Prostate gland (tissue), 2 donors: Measurements from ENCODE around the gene BRD3. TPM values are rescaled to one million over a fixed set of nuclear protein-coding genes. Genes with fewer than 3 reads are reported as not detected.

Experiments used
- DNase-seq: peaks from one replicate; pipeline ENCODE4 v3.0.0-alpha.2; 2019; ENCODE audit warnings: low spot score
- H3K27ac ChIP-seq, 2 donors: fragments of 200-600 bp; sonication (generic); 2 replicates each; pipeline ENCODE4 v1.5.1; 2017 to 2019
- H3K27me3 ChIP-seq: fragments of 200-600 bp; sonication (generic); replicated peaks from 2 replicates; pipeline ENCODE4 v1.5.1; 2019; ENCODE audit not compliant: insufficient read depth
- H3K36me3 ChIP-seq, 2 donors: fragments of 200-600 bp; sonication (generic); 1 replicate in 1 of 2; 2 replicates in 1 of 2; pipeline versions ENCODE4 v1.5.1 to v1.8.1; 2017 to 2019
- H3K4me1 ChIP-seq: fragments of 200-600 bp; sonication (generic); replicated peaks from 2 replicates; pipeline ENCODE4 v1.5.1; 2019
- H3K4me3 ChIP-seq, 2 donors: fragments of 200-600 bp; sonication (generic); 2 replicates each; pipeline ENCODE4 v1.5.1; 2017 to 2019
- H3K9me3 ChIP-seq: fragments of 200-600 bp; sonication (generic); 2 replicates; pipeline ENCODE4 v1.5.1; 2017
- POLR2A ChIP-seq: fragments of 450-650 bp; IDR thresholded peaks from one replicate; pipeline ENCODE4 v1.6.1; 2016; ENCODE audit warnings: antibody characterized with exemption, mild to moderate bottlenecking
- POLR2AphosphoS5 ChIP-seq: sonication (generic); formaldehyde crosslinking; IDR thresholded peaks from one replicate; pipeline ENCODE4 v1.6.1; 2017; ENCODE audit warnings: antibody characterized with exemption
- WGBS: methylation state at CpG from one replicate; pipeline ENCODE4 v1.1.5; 2018; 5-methylcytosine and 5-hydroxymethylcytosine counted together
- intact Hi-C: fragments of 100-400 bp; cut with DNase I; formaldehyde crosslinking; loops from one replicate; pipeline ENCODE4 v1.14.2; 2022
- total RNA-seq, 2 donors: library from RNA; depleted of rRNA; stranded (reverse); fragments of >200 nt; gene quantifications; one replicate each; pipeline ENCODE4 v1.1.0, GENCODE V29; 2016
- TF ChIP-seq, protein P1 (sequence below), 4 experiments: fragments of 200-600 bp in 2 of 4; fragments of 450-650 bp in 2 of 4; sonication (generic) in 2 of 4; IDR thresholded peaks; 1 replicate in 3 of 4; 2 replicates in 1 of 4; pipeline ENCODE4 v1.5.1; 2016 to 2019; ENCODE audit warnings: antibody characterized with exemption in 4 of 4, mild to moderate bottlenecking in 2 of 4, moderate library complexity in 2 of 4

BRD3 gene
- total RNA-seq, 2 donors from 2014 or later = 31.8 to 44.3 TPM

DNA sequence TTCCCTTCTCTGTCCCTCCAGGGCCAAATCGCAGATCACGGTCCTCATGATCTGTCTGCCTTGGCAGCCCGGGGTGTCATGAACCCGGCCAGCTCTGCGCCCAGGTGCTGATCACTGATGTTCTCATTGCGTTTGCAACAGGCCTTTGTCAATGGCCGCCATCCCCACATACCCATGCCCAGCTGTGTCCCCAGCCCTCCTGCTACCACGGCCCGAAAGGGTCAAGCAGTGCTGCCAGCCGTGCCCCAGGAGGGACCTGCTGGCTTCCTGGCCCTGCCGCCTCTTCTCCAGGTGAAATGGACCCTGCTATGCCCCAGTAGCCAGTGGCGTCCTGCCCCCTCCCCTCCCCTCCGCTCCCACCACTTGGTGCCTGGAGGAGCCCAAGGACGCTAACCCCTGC, 62.9 kb downstream of the BRD3 start:
- DNase-seq = no peak
- Histone ChIP-seq H3K27me3 (no peaks in the 10 kb centered on the region), H3K4me1 (no peaks in the 10 kb centered on the region), H3K4me3 (no peak overlapping the region), H3K36me3 (no peaks in the 10 kb centered on the region), H3K27ac (no peak overlapping the region), H3K9me3 (no peaks in the 10 kb centered on the region)
- 85% methylated on average over 14 of the region's 14 CpGs for WGBS
- TF ChIP-seq POLR2A = no peak
- intact Hi-C loops = no loop called here

DNA sequence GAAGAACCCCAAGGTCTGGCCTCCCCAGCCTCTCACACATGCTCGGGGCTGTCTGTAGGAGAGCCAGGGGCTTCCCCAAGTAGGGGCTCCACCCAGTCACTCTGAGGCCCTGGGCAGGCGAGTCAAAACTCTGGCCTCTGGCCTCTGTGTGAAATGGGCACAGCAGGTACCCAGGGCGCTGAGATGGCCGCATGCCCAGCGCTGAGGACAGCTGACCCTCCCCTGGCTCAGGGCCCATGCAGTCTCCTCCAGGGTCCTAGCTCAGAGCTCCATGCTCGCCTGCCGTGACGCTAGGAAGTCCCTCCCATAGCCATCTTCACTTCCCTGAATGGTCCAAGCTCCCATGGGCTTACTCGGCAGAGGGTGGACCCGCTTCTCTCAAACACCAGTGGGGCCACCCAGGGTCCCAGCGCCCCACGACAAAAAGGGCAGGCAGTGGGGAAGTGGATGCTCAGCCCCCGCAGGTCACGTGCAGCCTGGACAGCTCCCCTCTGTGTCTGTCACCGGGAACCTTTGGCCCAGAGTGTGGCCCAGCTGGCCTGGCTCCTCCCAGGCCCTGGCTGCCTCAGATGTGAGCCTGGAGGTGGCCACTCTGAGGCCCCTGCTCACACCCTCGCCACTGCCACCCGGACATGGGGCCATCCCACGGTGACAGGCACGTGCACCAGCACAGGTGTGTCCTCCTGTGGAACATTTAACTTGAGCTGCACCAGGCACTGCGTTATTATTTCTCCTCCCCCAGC, 63.5 kb downstream of the BRD3 start:
- WGBS = 72% methylated on average over 17 of the region's 20 CpGs
- Histone ChIP-seq H3K4me1 (no peaks in the 10 kb centered on the region), H3K36me3 (no peaks in the 10 kb centered on the region), H3K4me3 (no peak overlapping the region), H3K27me3 (no peaks in the 10 kb centered on the region), H3K27ac (no peak overlapping the region), H3K9me3 (no peaks in the 10 kb centered on the region)
- TF ChIP-seq POLR2A (no peak), POLR2AphosphoS5 (no peak)
- TF ChIP-seq, protein P1, sequence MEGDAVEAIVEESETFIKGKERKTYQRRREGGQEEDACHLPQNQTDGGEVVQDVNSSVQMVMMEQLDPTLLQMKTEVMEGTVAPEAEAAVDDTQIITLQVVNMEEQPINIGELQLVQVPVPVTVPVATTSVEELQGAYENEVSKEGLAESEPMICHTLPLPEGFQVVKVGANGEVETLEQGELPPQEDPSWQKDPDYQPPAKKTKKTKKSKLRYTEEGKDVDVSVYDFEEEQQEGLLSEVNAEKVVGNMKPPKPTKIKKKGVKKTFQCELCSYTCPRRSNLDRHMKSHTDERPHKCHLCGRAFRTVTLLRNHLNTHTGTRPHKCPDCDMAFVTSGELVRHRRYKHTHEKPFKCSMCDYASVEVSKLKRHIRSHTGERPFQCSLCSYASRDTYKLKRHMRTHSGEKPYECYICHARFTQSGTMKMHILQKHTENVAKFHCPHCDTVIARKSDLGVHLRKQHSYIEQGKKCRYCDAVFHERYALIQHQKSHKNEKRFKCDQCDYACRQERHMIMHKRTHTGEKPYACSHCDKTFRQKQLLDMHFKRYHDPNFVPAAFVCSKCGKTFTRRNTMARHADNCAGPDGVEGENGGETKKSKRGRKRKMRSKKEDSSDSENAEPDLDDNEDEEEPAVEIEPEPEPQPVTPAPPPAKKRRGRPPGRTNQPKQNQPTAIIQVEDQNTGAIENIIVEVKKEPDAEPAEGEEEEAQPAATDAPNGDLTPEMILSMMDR (IDR thresholded peaks at IDR 0.05) = no peak
- no peak for DNase-seq
- intact Hi-C loops = no loop called here

DNA sequence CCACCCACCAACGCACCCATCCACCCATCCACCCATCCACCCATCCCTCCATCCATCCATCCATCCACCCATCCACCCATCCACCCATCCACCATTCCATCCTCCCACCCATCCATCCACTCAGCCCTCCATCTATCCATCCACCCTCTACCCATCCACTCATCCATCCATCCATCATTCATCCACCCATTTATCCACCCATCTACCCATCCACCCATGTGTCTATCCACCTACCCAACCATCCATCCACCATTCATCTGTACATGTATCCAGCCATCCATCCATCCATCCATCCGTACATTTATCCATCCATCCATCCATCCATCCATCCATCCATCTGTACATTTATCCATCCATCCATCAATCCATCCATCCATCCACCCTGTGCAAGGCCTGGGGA, 64.6 kb downstream of the BRD3 start:
- TF ChIP-seq, protein P1 (IDR thresholded peaks at IDR 0.05) = no peak
- no peak for TF ChIP-seq POLR2AphosphoS5
- no peak for TF ChIP-seq POLR2A
- no peaks in the 10 kb centered on the region for H3K4me1 ChIP-seq
- no peak for DNase-seq
- WGBS = 97% methylated on average over 2 of the region's 2 CpGs
- no peaks in the 10 kb centered on the region for H3K27me3 ChIP-seq
- intact Hi-C loops = no loop called here
- no peak overlapping the region for H3K27ac ChIP-seq
- no peaks in the 10 kb centered on the region for H3K9me3 ChIP-seq
- H3K4me3 ChIP-seq = no peak overlapping the region
- H3K36me3 ChIP-seq = no peaks in the 10 kb centered on the region

DNA sequence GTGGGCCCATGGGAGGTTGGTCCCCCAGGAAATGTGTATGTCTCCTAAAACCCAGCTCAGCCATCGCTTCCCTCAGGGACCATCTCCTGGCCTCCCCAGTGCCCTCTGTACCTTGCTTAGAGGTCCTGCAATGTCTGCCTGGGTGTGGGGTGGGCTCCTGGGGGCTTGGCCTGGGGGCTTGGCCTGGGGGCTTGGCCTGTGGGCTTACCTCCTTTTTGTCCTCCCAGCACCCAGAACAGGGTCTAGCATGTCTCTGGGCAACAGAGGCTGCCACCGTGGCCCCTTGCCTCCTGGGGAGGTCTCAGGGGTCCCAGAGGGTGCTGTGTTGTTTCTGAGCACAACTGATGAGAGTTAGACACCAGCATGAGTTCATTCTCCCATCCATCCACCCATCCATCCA, 65.0 kb downstream of the BRD3 start:
- Histone ChIP-seq H3K36me3 (no peaks in the 10 kb centered on the region), H3K27me3 (no peaks in the 10 kb centered on the region), H3K4me3 (no peak overlapping the region), H3K9me3 (no peaks in the 10 kb centered on the region), H3K4me1 (no peaks in the 10 kb centered on the region), H3K27ac (no peak overlapping the region)
- 100% methylated on average over 1 of the region's 2 CpGs for WGBS
- no peak for DNase-seq
- TF ChIP-seq POLR2AphosphoS5 = no peak
- TF ChIP-seq, protein P1 (IDR thresholded peaks at IDR 0.05) = no peak
- TF ChIP-seq POLR2A = no peak
- intact Hi-C loops = no loop called here

DNA sequence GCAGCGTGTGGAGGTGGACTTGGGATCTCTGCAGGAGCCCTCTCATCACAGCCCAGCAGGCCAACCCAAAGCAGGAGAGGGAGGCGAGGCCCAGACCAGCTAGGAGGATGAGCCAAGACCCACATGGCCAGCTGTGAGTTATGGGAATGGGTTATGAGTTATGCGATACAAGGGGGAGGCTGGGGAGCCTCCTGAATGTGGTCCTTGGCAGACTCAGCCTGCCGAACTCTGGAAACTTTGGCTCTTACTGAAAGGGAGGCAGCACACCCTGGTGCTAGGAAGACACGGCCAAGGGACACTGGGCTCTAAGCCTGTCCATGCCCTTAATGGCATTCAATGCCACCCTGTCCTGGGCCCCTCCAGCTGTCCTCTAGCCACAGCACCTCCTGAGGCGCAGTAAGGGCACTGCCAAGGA, 68.0 kb downstream of the BRD3 start:
- H3K4me1 ChIP-seq = no peaks in the 10 kb centered on the region

More for the DNA sequence above, 68.0 kb downstream of the BRD3 start:
- H3K27me3 ChIP-seq = no peaks in the 10 kb centered on the region
- no peaks in the 10 kb centered on the region for H3K9me3 ChIP-seq
- no peak overlapping the region for H3K4me3 ChIP-seq
- DNase-seq = no peak
- intact Hi-C loops = no loop called here
- 75% methylated on average over 6 of the region's 6 CpGs for WGBS
- H3K36me3 ChIP-seq = no peaks in the 10 kb centered on the region
- TF ChIP-seq, protein P1 (IDR thresholded peaks at IDR 0.05) = no peak
- TF ChIP-seq POLR2AphosphoS5 (no peak), POLR2A (no peak)
- no peak overlapping the region for H3K27ac ChIP-seq
